Brain microvascular endothelial cell (primary cell): Measurements from ENCODE around the gene SUV39H2.
"Not testable (repeated sequence)": the region's sequence is repeated elsewhere in the genome, so short reads cannot be mapped to it uniquely, and the experiment has no call there.

Experiments used
- DNase-seq: peaks from one replicate; pipeline ENCODE4 v3.0.0-alpha.2; 2020
- H3K27ac ChIP-seq: fragments of 250-450 bp; sonication (Bioruptor Pico); 2 replicates; pipeline ENCODE4 v1.5.1; 2020; ENCODE audit warnings: mild to moderate bottlenecking, moderate library complexity
- H3K27me3 ChIP-seq: fragments of 250-450 bp; sonication (Bioruptor Pico); replicated peaks from 2 replicates; pipeline ENCODE4 v1.5.1; 2020; ENCODE audit warnings: mild to moderate bottlenecking
- H3K36me3 ChIP-seq: fragments of 250-450 bp; sonication (Bioruptor Pico); replicated peaks from 2 replicates; pipeline ENCODE4 v1.5.1; 2020; ENCODE audit warnings: mild to moderate bottlenecking
- H3K4me3 ChIP-seq: 2 replicates; pipeline ENCODE4 v1.5.1; 2011; ENCODE audit warnings: low read depth, mild to moderate bottlenecking, control low read depth, low read length, moderate library complexity
- in situ Hi-C: cut with HindIII; loops from 2 replicates; pipeline ENCODE4 v1.10.0; 2017; ENCODE audit warnings: low sequenced_read_pairs, low pct_ligation_motif_present
- TF ChIP-seq, protein P1 (sequence below): IDR thresholded peaks from 2 replicates; pipeline ENCODE4 v1.5.1; 2011; ENCODE audit warnings: low read depth, mild to moderate bottlenecking, moderate library complexity, low read length, control low read depth, inconsistent platforms; ENCODE audit errors: missing control alignments

The SUV39H2 gene

DNA sequence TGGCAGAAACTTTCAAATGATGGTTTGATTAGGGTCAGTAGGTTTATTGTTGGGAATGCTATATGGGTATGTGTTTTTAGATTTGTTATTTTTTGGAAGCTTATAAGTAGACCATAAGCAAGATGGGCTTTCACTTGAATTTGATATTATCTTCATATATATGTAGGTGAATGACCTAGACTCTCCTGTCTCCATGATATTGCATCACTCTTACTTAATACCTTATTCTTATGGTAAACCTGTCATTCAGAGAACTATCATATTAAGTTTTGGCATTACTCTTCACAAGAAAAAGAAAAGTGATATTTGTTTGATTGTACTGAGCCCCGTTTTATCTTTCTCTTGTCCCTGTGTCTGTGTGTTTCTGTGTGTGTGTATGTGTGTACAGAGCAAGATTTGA, 23.2 kb upstream of the SUV39H2 start:
- Histone ChIP-seq H3K4me3 (no peak overlapping the region), H3K36me3 (peaks cover 3% of the 10 kb centered on the region), H3K27ac (no peak overlapping the region), H3K27me3 (no peaks in the 10 kb centered on the region)
- DNase-seq, result no peak
- TF ChIP-seq, protein P1, sequence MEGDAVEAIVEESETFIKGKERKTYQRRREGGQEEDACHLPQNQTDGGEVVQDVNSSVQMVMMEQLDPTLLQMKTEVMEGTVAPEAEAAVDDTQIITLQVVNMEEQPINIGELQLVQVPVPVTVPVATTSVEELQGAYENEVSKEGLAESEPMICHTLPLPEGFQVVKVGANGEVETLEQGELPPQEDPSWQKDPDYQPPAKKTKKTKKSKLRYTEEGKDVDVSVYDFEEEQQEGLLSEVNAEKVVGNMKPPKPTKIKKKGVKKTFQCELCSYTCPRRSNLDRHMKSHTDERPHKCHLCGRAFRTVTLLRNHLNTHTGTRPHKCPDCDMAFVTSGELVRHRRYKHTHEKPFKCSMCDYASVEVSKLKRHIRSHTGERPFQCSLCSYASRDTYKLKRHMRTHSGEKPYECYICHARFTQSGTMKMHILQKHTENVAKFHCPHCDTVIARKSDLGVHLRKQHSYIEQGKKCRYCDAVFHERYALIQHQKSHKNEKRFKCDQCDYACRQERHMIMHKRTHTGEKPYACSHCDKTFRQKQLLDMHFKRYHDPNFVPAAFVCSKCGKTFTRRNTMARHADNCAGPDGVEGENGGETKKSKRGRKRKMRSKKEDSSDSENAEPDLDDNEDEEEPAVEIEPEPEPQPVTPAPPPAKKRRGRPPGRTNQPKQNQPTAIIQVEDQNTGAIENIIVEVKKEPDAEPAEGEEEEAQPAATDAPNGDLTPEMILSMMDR, result no peak
- in situ Hi-C loops, result no loop called here

DNA sequence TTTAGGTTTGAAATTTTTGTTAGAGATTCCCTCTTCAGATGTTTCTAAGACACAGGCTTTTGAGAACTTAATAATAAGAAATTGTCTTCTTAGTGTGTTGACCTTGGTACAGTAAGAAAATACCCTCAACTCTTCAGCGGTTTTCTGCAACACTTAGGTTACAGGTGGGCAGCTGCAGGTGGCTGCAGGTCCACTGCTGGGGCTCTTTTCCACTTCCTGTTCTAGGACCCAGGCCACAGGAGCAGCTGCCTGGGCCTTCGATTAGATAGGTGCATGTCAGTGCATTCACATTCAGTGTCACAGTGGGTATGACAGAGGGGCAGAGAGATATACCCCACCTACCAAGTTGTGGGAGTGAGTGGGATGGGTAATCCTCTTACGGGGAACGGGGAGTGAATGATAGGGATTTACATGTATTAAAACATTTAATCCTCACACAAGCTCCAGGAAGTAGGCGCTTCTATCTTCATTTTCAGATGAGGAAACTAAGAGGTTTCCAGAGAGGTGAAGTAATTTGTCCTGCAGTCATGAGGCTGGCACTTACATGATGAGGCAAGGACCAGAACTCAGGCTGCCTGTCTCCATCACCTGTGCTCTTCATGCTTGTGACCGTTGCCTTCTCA, 20.2 kb upstream of the SUV39H2 start:
- in situ Hi-C loops, result no loop called here
- peaks cover 3% of the 10 kb centered on the region for H3K36me3 ChIP-seq

DNA sequence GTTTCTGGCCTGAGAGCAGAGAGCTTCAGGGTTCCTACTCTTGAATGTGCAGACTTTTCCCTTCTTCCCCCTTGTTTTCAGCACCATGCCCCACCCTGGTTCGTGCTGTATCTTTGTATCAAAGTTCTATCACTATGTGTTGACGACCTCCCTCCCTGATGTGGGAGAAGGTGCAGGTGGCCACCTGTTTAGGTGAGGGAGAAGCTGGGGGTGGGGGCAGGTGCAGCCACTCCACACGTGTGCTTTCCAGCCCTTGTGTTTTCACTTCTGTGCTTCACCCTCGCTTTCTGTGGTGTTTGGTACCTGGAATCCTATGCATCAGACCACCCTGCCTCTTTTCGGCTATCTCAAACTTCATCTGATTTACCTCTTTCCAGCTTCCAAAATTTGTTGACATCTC, 19.6 kb upstream of the SUV39H2 start:
- Histone ChIP-seq H3K4me3 (no peak overlapping the region), H3K36me3 (peaks cover 3% of the 10 kb centered on the region), H3K27me3 (no peaks in the 10 kb centered on the region), H3K27ac (no peak overlapping the region)
- TF ChIP-seq, protein P1, result no peak
- DNase-seq, result no peak
- in situ Hi-C loops, result no loop called here

More for the DNA sequence above, 20.2 kb upstream of the SUV39H2 start:
- no peak for DNase-seq
- H3K27ac ChIP-seq, result no peak overlapping the region
- no peaks in the 10 kb centered on the region for H3K27me3 ChIP-seq
- TF ChIP-seq, protein P1, result no peak
- H3K4me3 ChIP-seq, result no peak overlapping the region

DNA sequence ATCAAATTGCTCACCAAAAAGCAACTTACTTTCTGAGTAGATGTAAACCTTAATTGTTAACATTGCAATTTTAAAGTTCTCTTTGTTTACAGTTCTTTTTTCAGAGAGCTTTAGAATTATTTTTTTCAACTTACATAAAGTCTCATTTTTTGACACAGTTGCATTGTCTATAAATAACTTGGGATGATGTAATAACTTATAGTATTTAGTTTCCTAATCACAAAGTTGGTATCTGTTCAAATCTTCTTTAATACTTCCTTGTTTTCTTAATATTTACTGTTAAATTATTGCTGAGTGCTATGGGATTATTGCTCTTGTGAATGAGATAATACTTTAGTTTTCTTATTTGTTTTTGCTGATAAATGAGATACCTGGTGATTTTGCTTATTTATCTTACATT, 18.9 kb upstream of the SUV39H2 start:
- DNase-seq, result no peak
- TF ChIP-seq, protein P1, result no peak
- Histone ChIP-seq H3K36me3 (peaks cover 3% of the 10 kb centered on the region), H3K27me3 (no peaks in the 10 kb centered on the region), H3K27ac (no peak overlapping the region), H3K4me3 (no peak overlapping the region)
- in situ Hi-C loops, result no loop called here

DNA sequence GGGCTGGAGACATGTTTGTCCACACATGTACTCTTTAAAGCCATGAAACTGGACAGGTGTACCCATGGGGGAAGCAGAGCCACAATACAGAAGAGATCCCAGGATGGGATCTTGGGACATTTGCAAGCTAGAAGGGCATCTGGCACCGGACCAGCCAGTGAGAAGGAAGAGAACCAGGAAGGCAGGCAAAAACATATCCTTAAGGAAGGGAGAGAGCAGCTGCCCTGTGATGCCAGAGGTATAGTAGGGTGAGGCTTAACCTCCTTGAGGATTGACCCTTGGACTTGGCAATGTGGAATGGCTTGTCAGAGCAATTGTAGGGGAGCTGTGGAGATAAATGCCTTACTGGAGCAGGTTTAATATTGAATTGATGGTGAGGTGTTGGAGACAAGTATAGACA, 17.9 kb upstream of the SUV39H2 start:
- Histone ChIP-seq H3K4me3 (no peak overlapping the region), H3K36me3 (peaks cover 3% of the 10 kb centered on the region), H3K27ac (no peak overlapping the region), H3K27me3 (no peaks in the 10 kb centered on the region)
- no peak for DNase-seq
- in situ Hi-C loops, result no loop called here
- TF ChIP-seq, protein P1, result no peak

DNA sequence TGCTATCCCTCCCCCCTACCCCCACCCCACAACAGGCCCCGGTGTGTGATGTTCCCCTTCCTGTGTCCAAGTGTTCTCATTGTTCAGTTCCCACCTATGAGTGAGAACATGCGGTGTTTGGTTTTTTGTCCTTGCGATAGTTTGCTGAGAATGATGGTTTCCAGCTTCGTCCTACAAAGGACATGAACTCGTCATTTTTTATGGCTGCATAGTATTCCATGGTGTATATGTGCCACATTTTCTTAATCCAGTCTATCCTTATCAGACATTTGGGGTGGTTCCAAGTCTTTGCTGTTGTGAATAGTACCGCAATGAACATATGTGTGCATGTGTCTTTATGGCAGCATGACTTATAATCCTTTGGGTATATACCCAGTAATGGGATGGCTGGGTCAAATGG, 14.2 kb upstream of the SUV39H2 start:
- H3K4me3 ChIP-seq, in situ Hi-C loops, H3K27me3 ChIP-seq, H3K27ac ChIP-seq, DNase-seq: not testable (repeated sequence)
- peaks cover 14% of the 10 kb centered on the region for H3K36me3 ChIP-seq

DNA sequence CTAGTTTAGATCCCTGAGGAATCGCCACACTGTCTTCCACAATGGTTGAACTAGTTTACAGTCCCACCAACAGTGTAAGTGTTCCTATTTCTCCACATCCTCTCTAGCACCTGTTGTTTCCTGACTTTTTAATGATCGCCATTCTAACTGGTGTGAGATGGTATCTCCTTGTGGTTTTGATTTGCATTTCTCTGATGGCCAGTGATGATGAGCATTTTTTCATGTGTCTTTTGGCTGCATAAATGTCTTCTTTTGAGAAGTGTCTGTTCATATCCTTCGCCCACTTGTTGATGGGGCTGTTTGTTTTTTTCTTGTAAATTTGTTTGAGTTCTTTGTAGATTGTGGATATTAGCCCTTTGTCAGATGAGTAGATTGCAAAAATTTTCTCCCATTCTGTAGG, 13.8 kb upstream of the SUV39H2 start:
- H3K36me3 ChIP-seq, result peaks cover 17% of the 10 kb centered on the region
- H3K27ac ChIP-seq, H3K4me3 ChIP-seq, in situ Hi-C loops, DNase-seq, H3K27me3 ChIP-seq: not testable (repeated sequence)
